Measurements from ENCODE around the gene ROBO1. TPM values are rescaled to one million over a fixed set of nuclear protein-coding genes. Genes with fewer than 3 reads are reported as not detected.

Gene ROBO1
- total RNA-seq, 1 donor from 2014 or later, result 31.7 TPM

DNA sequence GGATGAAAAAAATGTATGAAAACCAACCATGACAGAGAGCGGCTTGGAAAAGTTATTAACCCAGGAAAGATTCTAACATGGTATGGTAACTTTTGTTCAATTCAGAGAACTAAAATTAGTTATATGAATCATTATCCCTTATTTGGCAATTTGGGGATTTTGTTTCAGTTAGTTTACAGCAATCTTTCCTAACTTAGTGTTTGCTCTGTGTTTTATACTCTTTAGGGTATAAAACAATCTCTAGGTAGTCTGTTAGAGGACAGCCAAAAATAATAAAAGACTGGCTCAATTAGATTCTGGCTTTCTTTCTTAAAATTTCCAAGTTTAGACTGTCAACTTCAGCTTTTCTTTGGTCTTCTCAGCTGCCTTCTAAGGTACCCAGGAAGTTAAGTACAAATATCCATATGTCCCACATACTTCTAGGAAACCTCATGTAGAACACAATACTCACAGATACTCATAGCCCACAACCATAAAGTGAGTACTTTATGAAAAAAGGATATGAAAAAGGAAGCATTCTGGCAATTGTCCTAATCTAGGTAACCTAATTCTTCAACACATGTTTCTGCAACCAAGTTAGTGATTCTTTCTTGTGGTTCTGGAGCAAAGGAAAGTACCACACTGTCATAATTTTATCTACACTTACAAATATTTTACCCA, 849.3 kb downstream of the ROBO1 start:
- no peak overlapping the region for H3K4me3 ChIP-seq (ENCODE audit: low read depth, low read length)
- no peak for DNase-seq (ENCODE audit: low read depth)

DNA sequence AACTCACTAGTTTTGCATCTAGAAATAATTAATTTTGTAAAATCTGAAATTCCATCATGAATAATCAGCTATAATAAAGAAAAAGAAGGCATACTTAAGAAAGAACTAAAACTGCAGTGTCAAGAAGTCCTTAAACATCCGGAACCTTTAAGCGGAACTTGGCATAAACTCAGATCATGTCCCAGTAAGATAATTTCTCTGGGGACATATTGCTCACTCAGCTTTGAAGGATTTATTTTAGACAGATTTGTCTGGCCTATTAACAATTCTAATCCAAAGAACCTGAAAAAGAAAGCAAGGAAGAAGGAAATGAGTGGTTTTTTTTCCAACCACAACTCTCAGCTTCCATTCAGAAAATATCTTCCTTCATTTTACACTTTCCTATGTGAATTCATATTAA, 850.3 kb downstream of the ROBO1 start:
- Histone ChIP-seq H3K36me3 (ENCODE audit: control insufficient read depth, insufficient read depth, low read length) (no peaks in the 10 kb centered on the region), H3K4me3 (ENCODE audit: low read depth, low read length) (no peak overlapping the region), H3K27me3 (ENCODE audit: control insufficient read depth, insufficient read depth, low read length) (no peaks in the 10 kb centered on the region)
- DNase-seq (ENCODE audit: low read depth), result no peak
- TF ChIP-seq, protein P1, sequence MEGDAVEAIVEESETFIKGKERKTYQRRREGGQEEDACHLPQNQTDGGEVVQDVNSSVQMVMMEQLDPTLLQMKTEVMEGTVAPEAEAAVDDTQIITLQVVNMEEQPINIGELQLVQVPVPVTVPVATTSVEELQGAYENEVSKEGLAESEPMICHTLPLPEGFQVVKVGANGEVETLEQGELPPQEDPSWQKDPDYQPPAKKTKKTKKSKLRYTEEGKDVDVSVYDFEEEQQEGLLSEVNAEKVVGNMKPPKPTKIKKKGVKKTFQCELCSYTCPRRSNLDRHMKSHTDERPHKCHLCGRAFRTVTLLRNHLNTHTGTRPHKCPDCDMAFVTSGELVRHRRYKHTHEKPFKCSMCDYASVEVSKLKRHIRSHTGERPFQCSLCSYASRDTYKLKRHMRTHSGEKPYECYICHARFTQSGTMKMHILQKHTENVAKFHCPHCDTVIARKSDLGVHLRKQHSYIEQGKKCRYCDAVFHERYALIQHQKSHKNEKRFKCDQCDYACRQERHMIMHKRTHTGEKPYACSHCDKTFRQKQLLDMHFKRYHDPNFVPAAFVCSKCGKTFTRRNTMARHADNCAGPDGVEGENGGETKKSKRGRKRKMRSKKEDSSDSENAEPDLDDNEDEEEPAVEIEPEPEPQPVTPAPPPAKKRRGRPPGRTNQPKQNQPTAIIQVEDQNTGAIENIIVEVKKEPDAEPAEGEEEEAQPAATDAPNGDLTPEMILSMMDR (IDR thresholded peaks at IDR 0.05; ENCODE audit: insufficient read depth, low read length, poor library complexity, severe bottlenecking), result no peak

More for the DNA sequence above, 849.3 kb downstream of the ROBO1 start:
- H3K36me3 ChIP-seq (ENCODE audit: control insufficient read depth, insufficient read depth, low read length), result no peaks in the 10 kb centered on the region
- TF ChIP-seq, protein P1 (IDR thresholded peaks at IDR 0.05; ENCODE audit: insufficient read depth, low read length, poor library complexity, severe bottlenecking), result no peak
- H3K27me3 ChIP-seq (ENCODE audit: control insufficient read depth, insufficient read depth, low read length), result no peaks in the 10 kb centered on the region

GRCh38 chr3:78913711-78914110, 854.1 kb downstream of the ROBO1 start:
- TF ChIP-seq, protein P1 (IDR thresholded peaks at IDR 0.05; ENCODE audit: insufficient read depth, low read length, poor library complexity, severe bottlenecking), result no peak
- Histone ChIP-seq H3K4me3 (ENCODE audit: low read depth, low read length) (no peak overlapping the region), H3K27me3 (ENCODE audit: control insufficient read depth, insufficient read depth, low read length) (no peaks in the 10 kb centered on the region), H3K36me3 (ENCODE audit: control insufficient read depth, insufficient read depth, low read length) (no peaks in the 10 kb centered on the region)
- no peak for DNase-seq (ENCODE audit: low read depth)

- no peak for DNase-seq (ENCODE audit: low read depth)
Measured at GRCh38 chr3:78912687-78913086, 855.1 kb downstream of the ROBO1 start.

GRCh38 chr3:78912259-78912658, 855.5 kb downstream of the ROBO1 start:
- DNase-seq (ENCODE audit: low read depth), result no peak
- Histone ChIP-seq H3K27me3 (ENCODE audit: control insufficient read depth, insufficient read depth, low read length) (no peaks in the 10 kb centered on the region), H3K36me3 (ENCODE audit: control insufficient read depth, insufficient read depth, low read length) (no peaks in the 10 kb centered on the region), H3K4me3 (ENCODE audit: low read depth, low read length) (no peak overlapping the region)
- TF ChIP-seq, protein P1 (IDR thresholded peaks at IDR 0.05; ENCODE audit: insufficient read depth, low read length, poor library complexity, severe bottlenecking), result no peak

More at GRCh38 chr3:78912687-78913086, 855.1 kb downstream of the ROBO1 start:
- no peak overlapping the region for H3K4me3 ChIP-seq (ENCODE audit: low read depth, low read length)
- TF ChIP-seq, protein P1 (IDR thresholded peaks at IDR 0.05; ENCODE audit: insufficient read depth, low read length, poor library complexity, severe bottlenecking), result no peak
- H3K27me3 ChIP-seq (ENCODE audit: control insufficient read depth, insufficient read depth, low read length), result no peaks in the 10 kb centered on the region
- H3K36me3 ChIP-seq (ENCODE audit: control insufficient read depth, insufficient read depth, low read length), result no peaks in the 10 kb centered on the region

DNA sequence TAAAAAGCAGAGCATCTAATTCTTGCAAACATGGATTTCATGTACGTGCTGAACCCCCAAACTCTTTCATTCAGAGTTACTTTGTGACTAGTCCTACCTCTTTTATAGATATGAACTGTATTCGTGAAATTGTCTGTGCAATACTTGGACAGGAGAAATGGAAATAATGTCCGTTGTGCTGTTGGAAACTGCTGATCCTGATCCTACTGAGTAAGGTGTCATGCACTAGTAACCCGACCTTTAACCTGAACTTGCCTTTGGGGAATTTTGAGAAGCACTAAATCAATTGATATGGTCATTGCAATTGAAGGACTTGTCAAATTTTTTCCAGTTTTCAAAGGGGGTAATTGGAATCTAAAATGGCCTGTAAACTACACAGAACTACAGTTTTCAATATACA, 856.4 kb downstream of the ROBO1 start:
- H3K36me3 ChIP-seq (ENCODE audit: control insufficient read depth, insufficient read depth, low read length), result no peaks in the 10 kb centered on the region
- H3K4me3 ChIP-seq (ENCODE audit: low read depth, low read length), result no peak overlapping the region
- TF ChIP-seq, protein P1 (IDR thresholded peaks at IDR 0.05; ENCODE audit: insufficient read depth, low read length, poor library complexity, severe bottlenecking), result no peak
- no peak for DNase-seq (ENCODE audit: low read depth)
- no peaks in the 10 kb centered on the region for H3K27me3 ChIP-seq (ENCODE audit: control insufficient read depth, insufficient read depth, low read length)
